ENCODE data around the gene FRMD3.

The FRMD3 gene

GRCh38 chr9:83473488-83473971, 64.7 kb downstream of the FRMD3 start:
- no peak for DNase-seq (ENCODE audit: low read depth, low spot score)

- DNase-seq (ENCODE audit: low read depth, low spot score) = no peak
Measured at GRCh38 chr9:83472764-83473163, 65.4 kb downstream of the FRMD3 start.

GRCh38 chr9:83472221-83472665, 66.0 kb downstream of the FRMD3 start:
- no peak for DNase-seq (ENCODE audit: low read depth, low spot score)

GRCh38 chr9:83471241-83471640, 67.0 kb downstream of the FRMD3 start:
- no peak for DNase-seq (ENCODE audit: low read depth, low spot score)

GRCh38 chr9:83469722-83470121, 68.5 kb downstream of the FRMD3 start:
- no peak for DNase-seq (ENCODE audit: low read depth, low spot score)

- DNase-seq (ENCODE audit: low read depth, low spot score) = no peak
Measured at GRCh38 chr9:83468821-83469220, 69.4 kb downstream of the FRMD3 start.

GRCh38 chr9:83466877-83467276, 71.3 kb downstream of the FRMD3 start:
- DNase-seq (ENCODE audit: low read depth, low spot score) = no peak

GRCh38 chr9:83466351-83466750, 71.8 kb downstream of the FRMD3 start:
- no peak for DNase-seq (ENCODE audit: low read depth, low spot score)

- DNase-seq (ENCODE audit: low read depth, low spot score) = no peak
Measured at GRCh38 chr9:83459830-83460229, 78.4 kb downstream of the FRMD3 start.

GRCh38 chr9:83458530-83458929, 79.7 kb downstream of the FRMD3 start:
- no peak for DNase-seq (ENCODE audit: low read depth, low spot score)

GRCh38 chr9:83457005-83457404, 81.2 kb downstream of the FRMD3 start:
- DNase-seq (ENCODE audit: low read depth, low spot score) = no peak

- DNase-seq (ENCODE audit: low read depth, low spot score) = no peak
Measured at GRCh38 chr9:83456226-83456625, 82.0 kb downstream of the FRMD3 start.

- DNase-seq (ENCODE audit: low read depth, low spot score) = no peak
Measured at GRCh38 chr9:83454076-83454475, 84.1 kb downstream of the FRMD3 start.

- DNase-seq (ENCODE audit: low read depth, low spot score) = no peak
Measured at GRCh38 chr9:83451308-83451707, 86.9 kb downstream of the FRMD3 start.

- DNase-seq (ENCODE audit: low read depth, low spot score) = no peak
Measured at GRCh38 chr9:83449983-83450382, 88.2 kb downstream of the FRMD3 start.

- no peak for DNase-seq (ENCODE audit: low read depth, low spot score)
Measured at GRCh38 chr9:83449166-83449565, 89.0 kb downstream of the FRMD3 start.

GRCh38 chr9:83448626-83449025, 89.6 kb downstream of the FRMD3 start:
- DNase-seq (ENCODE audit: low read depth, low spot score) = no peak

- DNase-seq (ENCODE audit: low read depth, low spot score) = no peak
Measured at GRCh38 chr9:83447351-83447750, 90.8 kb downstream of the FRMD3 start.

GRCh38 chr9:83445703-83446265, 92.4 kb downstream of the FRMD3 start:
- no peak for DNase-seq (ENCODE audit: low read depth, low spot score)

GRCh38 chr9:83444110-83444509, 94.1 kb downstream of the FRMD3 start:
- DNase-seq (ENCODE audit: low read depth, low spot score) = no peak

- DNase-seq (ENCODE audit: low read depth, low spot score) = no peak
Measured at GRCh38 chr9:83441390-83441789, 96.8 kb downstream of the FRMD3 start.

- DNase-seq (ENCODE audit: low read depth, low spot score) = no peak
Measured at GRCh38 chr9:83440641-83441040, 97.6 kb downstream of the FRMD3 start.

- no peak for DNase-seq (ENCODE audit: low read depth, low spot score)
Measured at GRCh38 chr9:83435301-83435700, 102.9 kb downstream of the FRMD3 start.

GRCh38 chr9:83434254-83434653, 103.9 kb downstream of the FRMD3 start:
- no peak for DNase-seq (ENCODE audit: low read depth, low spot score)

Measured in activated CD4-positive, CD25-positive, alpha-beta regulatory T cell treated with anti-CD3 and anti-CD28 coated beads, Interleukin-2, amount 50 U/mL, for 16 hours (primary cell).